OCI-LY1 (cell line): Measurements from ENCODE around the gene UQCRC2.

Experiments
- H2AFZ ChIP-seq: fragments of 200-600 bp; sonication (generic), shearing (Covaris generic); 2 replicates; pipeline ENCODE4 v1.6.0; 2014; ENCODE audit warnings: antibody characterized with exemption, mild to moderate bottlenecking, low read length
- H3F3A ChIP-seq: fragments of 200-600 bp; sonication (generic), shearing (Covaris generic); 2 replicates; pipeline ENCODE4 v1.6.0; 2014; ENCODE audit warnings: mild to moderate bottlenecking, antibody characterized with exemption, low read length, moderate library complexity; ENCODE audit not compliant: insufficient read depth
- H3K27ac ChIP-seq: fragments of 200-600 bp; sonication (generic); 2 replicates; pipeline ENCODE4 v1.5.1; 2014; ENCODE audit warnings: low read length, mixed run types, mild to moderate bottlenecking, low read depth; ENCODE audit not compliant: poor library complexity, severe bottlenecking
- H3K27me3 ChIP-seq: fragments of 200-600 bp; sonication (generic); 2 replicates; pipeline ENCODE4 v1.6.0; 2014; ENCODE audit warnings: antibody characterized with exemption, mild to moderate bottlenecking, low read length, moderate library complexity; ENCODE audit not compliant: insufficient read depth
- H3K36me3 ChIP-seq: fragments of 200-600 bp; sonication (generic); 2 replicates; pipeline ENCODE4 v1.6.1; 2014; ENCODE audit warnings: mild to moderate bottlenecking, antibody characterized with exemption, low read length, moderate library complexity, mixed read lengths; ENCODE audit not compliant: insufficient read depth
- H3K4me1 ChIP-seq: fragments of 200-600 bp; sonication (generic); 2 replicates; pipeline ENCODE4 v1.5.1; 2014; ENCODE audit warnings: mild to moderate bottlenecking, low read length, moderate library complexity; ENCODE audit not compliant: insufficient read depth, severe bottlenecking
- H3K4me2 ChIP-seq: fragments of 200-600 bp; sonication (generic), shearing (Covaris generic); 2 replicates; pipeline ENCODE4 v1.6.1; 2014; ENCODE audit warnings: low read length
- H3K4me3 ChIP-seq: fragments of 200-600 bp; sonication (generic); 2 replicates; pipeline ENCODE4 v1.5.1; 2014; ENCODE audit warnings: low read length, low read depth, mild to moderate bottlenecking, mixed read lengths; ENCODE audit not compliant: poor library complexity, severe bottlenecking
- H3K79me2 ChIP-seq: fragments of 200-600 bp; shearing (Covaris generic); 2 replicates; pipeline ENCODE4 v1.6.1; 2016; ENCODE audit warnings: mixed run types, low read length, mixed read lengths; ENCODE audit not compliant: insufficient read depth
- H3K9ac ChIP-seq: fragments of 200-600 bp; sonication (generic), shearing (Covaris generic); 2 replicates; pipeline ENCODE4 v1.6.1; 2014; ENCODE audit warnings: mild to moderate bottlenecking, low read length, mixed read lengths
- H3K9me2 ChIP-seq: fragments of 200-600 bp; sonication (generic), shearing (Covaris generic); 2 replicates; pipeline ENCODE4 v1.6.1; 2014; ENCODE audit warnings: low read depth, mild to moderate bottlenecking, low read length, mixed read lengths
- H3K9me3 ChIP-seq: fragments of 200-600 bp; shearing (Covaris generic); 2 replicates; pipeline ENCODE4 v1.6.1; 2014; ENCODE audit warnings: low read length, mixed read lengths
- H4K20me1 ChIP-seq: fragments of 200-600 bp; sonication (generic), shearing (Covaris generic); 2 replicates; pipeline ENCODE4 v1.6.0; 2016; ENCODE audit warnings: mild to moderate bottlenecking, low read length; ENCODE audit not compliant: insufficient read depth
- EZH2 ChIP-seq: fragments of 200-600 bp; sonication (generic), shearing (Covaris generic); IDR thresholded peaks from 2 replicates; pipeline ENCODE4 v1.8.0; 2017; ENCODE audit warnings: borderline replicate concordance, mixed run types, mild to moderate bottlenecking, antibody characterized with exemption, low read length, moderate library complexity, mixed read lengths
- TF ChIP-seq, protein P1 (sequence below): fragments of 200-600 bp; sonication (generic), shearing (Covaris generic); IDR thresholded peaks from 2 replicates; pipeline ENCODE4 v1.5.1; 2017; ENCODE audit warnings: mild to moderate bottlenecking, antibody characterized with exemption, low read length, moderate library complexity, mixed read lengths

UQCRC2 gene

DNA sequence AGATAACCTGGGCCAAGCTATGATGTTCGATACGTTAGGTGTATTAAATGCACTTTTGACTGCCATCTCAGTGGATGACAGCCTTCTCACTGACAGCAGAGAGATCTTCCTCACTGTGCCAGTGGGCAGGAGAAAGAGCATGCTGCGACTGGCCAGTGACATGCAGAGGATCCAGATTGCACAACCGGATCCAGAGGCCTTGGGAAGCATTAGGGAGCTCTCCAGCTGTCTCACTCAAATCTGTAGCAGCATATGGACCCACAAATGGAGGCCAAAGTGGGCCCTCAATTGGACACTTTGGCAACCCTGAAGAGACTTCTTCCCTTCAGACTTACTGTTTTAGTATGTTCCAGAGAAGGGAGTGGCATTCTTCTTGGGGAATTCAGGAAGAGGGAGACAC, 26.9 kb downstream of the UQCRC2 start:
- no peaks in the 10 kb centered on the region for H3K9me2 ChIP-seq
- H3F3A ChIP-seq: no peaks in the 10 kb centered on the region; the same call in 1 of the 2 replicates
- TF ChIP-seq, protein P1, sequence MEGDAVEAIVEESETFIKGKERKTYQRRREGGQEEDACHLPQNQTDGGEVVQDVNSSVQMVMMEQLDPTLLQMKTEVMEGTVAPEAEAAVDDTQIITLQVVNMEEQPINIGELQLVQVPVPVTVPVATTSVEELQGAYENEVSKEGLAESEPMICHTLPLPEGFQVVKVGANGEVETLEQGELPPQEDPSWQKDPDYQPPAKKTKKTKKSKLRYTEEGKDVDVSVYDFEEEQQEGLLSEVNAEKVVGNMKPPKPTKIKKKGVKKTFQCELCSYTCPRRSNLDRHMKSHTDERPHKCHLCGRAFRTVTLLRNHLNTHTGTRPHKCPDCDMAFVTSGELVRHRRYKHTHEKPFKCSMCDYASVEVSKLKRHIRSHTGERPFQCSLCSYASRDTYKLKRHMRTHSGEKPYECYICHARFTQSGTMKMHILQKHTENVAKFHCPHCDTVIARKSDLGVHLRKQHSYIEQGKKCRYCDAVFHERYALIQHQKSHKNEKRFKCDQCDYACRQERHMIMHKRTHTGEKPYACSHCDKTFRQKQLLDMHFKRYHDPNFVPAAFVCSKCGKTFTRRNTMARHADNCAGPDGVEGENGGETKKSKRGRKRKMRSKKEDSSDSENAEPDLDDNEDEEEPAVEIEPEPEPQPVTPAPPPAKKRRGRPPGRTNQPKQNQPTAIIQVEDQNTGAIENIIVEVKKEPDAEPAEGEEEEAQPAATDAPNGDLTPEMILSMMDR: no peak
- no peak for TF ChIP-seq EZH2

DNA sequence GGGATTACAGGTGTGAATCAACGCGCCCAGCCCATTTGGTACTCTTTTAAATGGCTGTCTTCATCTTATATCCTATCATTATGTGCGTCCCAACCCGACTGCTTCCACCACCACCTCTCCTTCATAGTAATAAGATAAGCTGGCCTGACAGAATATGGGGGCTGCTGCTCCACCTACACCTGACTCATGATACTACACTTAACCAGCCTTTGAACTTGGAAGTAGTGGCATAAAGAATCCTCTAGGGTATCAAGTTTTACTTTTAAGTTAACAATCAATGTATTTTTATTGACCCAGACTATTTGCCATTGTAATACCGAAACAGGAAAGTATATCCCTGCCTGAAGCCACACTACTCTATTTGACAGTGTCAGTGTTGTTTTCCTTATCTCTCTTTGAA, 28.9 kb downstream of the UQCRC2 start:
- Histone ChIP-seq H3K36me3 (peaks cover 89% of the 10 kb centered on the region), H3K9me2 (no peaks in the 10 kb centered on the region), H3K4me1 (no peaks in the 10 kb centered on the region), H3K4me2 (no peak overlapping the region), H3K9ac (no peak overlapping the region), H2AFZ (no peak overlapping the region), H3K79me2 (no peaks in the 10 kb centered on the region), H3F3A (peaks cover 5% of the 10 kb centered on the region; the same call in 1 of the 2 replicates), H3K27me3 (no peaks in the 10 kb centered on the region), H3K9me3 (no peaks in the 10 kb centered on the region), H3K27ac (no peak overlapping the region), H3K4me3 (no peak overlapping the region), H4K20me1 (no peaks in the 10 kb centered on the region)
- TF ChIP-seq, protein P1: no peak
- no peak for TF ChIP-seq EZH2

More for the DNA sequence above, 26.9 kb downstream of the UQCRC2 start:
- Histone ChIP-seq H3K4me2 (no peak overlapping the region), H3K9me3 (no peaks in the 10 kb centered on the region), H3K36me3 (peaks cover 99% of the 10 kb centered on the region), H2AFZ (no peak overlapping the region), H4K20me1 (no peaks in the 10 kb centered on the region), H3K27me3 (no peaks in the 10 kb centered on the region), H3K79me2 (no peaks in the 10 kb centered on the region), H3K4me3 (no peak overlapping the region), H3K9ac (no peak overlapping the region), H3K4me1 (no peaks in the 10 kb centered on the region), H3K27ac (no peak overlapping the region)

DNA sequence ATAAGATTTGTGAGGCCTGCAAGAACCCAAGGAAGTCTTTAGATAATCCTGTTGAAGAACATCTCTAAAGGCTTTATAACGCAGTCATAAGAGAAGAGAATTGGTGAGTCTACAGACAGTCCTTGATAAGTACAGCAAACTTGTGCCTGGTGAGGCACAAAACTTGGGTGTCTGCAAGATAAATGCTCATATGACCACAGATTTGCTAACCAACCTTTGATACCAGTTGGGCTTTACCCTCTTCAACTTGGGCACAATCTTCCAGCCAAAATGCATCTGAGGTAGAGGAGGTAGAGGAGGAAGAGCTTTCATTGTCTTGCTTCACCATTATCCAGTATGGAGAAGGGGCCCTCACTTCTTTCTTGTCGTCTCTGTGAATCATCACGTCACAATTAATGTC, 30.9 kb downstream of the UQCRC2 start:
- Histone ChIP-seq H3K27me3 (no peaks in the 10 kb centered on the region), H3K27ac (no peak overlapping the region)

More for the DNA sequence above, 30.9 kb downstream of the UQCRC2 start:
- no peak overlapping the region for H2AFZ ChIP-seq
- no peaks in the 10 kb centered on the region for H3K79me2 ChIP-seq
- H3K9ac ChIP-seq: no peak overlapping the region
- H3K9me3 ChIP-seq: no peaks in the 10 kb centered on the region
- no peak overlapping the region for H3K4me3 ChIP-seq
- no peaks in the 10 kb centered on the region for H3K4me1 ChIP-seq
- peaks cover 70% of the 10 kb centered on the region for H3K36me3 ChIP-seq
- TF ChIP-seq, protein P1: no peak
- no peak for TF ChIP-seq EZH2
- peaks cover 5% of the 10 kb centered on the region; the same call in 1 of the 2 replicates for H3F3A ChIP-seq
- H3K4me2 ChIP-seq: no peak overlapping the region
- H3K9me2 ChIP-seq: no peaks in the 10 kb centered on the region
- H4K20me1 ChIP-seq: no peaks in the 10 kb centered on the region
